ENCODE measurements around the gene CTSF.

GRCh38 chr11:66569076-66569475 is 670 bp upstream of the CTSF start:
- no peak for TF ChIP-seq CTCF (IDR thresholded peaks at IDR 0.05)
- no peak for TF ChIP-seq POLR2AphosphoS5 (IDR thresholded peaks at IDR 0.05)
- no peak for TF ChIP-seq POLR2A (IDR thresholded peaks at IDR 0.05)
- TF ChIP-seq EP300 (IDR thresholded peaks at IDR 0.05) = no peak

Data from suprapubic skin (tissue), 4 donors.